ENCODE measurements around the gene SLC46A1. TPM values are rescaled to one million over a fixed set of nuclear protein-coding genes. Genes with fewer than 3 reads are reported as not detected.

SLC46A1 gene
- total RNA-seq, 4 donors from 2014 or later, result 10.8 to 15.6 (median 13.4) TPM

DNA sequence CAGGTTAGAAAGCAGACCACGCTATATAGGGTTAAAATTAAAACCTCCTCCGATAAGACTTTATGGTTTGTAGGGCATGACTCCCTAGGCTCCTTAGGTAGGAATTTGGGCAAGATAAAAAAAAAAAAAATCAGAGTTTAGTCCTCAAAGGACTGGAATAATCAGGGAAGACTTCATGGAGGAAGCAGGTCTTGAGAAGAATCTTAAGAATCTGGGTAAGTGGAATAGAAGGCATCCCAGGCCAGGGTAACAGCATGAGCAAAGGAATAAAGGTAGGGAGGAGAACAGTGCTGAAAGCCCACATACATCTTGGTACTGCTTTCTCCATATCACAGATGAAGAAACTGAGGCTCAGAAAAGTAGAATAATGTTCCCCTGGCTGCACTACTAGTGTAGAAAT, 15.4 kb downstream of the SLC46A1 start:
- TF ChIP-seq, protein P1, sequence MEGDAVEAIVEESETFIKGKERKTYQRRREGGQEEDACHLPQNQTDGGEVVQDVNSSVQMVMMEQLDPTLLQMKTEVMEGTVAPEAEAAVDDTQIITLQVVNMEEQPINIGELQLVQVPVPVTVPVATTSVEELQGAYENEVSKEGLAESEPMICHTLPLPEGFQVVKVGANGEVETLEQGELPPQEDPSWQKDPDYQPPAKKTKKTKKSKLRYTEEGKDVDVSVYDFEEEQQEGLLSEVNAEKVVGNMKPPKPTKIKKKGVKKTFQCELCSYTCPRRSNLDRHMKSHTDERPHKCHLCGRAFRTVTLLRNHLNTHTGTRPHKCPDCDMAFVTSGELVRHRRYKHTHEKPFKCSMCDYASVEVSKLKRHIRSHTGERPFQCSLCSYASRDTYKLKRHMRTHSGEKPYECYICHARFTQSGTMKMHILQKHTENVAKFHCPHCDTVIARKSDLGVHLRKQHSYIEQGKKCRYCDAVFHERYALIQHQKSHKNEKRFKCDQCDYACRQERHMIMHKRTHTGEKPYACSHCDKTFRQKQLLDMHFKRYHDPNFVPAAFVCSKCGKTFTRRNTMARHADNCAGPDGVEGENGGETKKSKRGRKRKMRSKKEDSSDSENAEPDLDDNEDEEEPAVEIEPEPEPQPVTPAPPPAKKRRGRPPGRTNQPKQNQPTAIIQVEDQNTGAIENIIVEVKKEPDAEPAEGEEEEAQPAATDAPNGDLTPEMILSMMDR (IDR thresholded peaks at IDR 0.05), result no peak
- TF ChIP-seq POLR2A (IDR thresholded peaks at IDR 0.05), result no peak
- Histone ChIP-seq H3K27ac (no peak overlapping the region), H3K27me3 (no peaks in the 10 kb centered on the region), H3K4me3 (replicated peaks in 1 of 3) (no peak overlapping the region), H3K36me3 (peaks cover 20 to 23% of the 10 kb centered on the region in 2 donors), H3K9me3 (no peaks in the 10 kb centered on the region), H3K4me1 (peaks cover 0 to 3% of the 10 kb centered on the region in 2 donors)
- 92 to 94% methylated on average over 2 of the region's 2 CpGs for WGBS, 2 donors
- DNase-seq, result no peak
- intact Hi-C loops (cut with DNase I), result no loop called here

DNA sequence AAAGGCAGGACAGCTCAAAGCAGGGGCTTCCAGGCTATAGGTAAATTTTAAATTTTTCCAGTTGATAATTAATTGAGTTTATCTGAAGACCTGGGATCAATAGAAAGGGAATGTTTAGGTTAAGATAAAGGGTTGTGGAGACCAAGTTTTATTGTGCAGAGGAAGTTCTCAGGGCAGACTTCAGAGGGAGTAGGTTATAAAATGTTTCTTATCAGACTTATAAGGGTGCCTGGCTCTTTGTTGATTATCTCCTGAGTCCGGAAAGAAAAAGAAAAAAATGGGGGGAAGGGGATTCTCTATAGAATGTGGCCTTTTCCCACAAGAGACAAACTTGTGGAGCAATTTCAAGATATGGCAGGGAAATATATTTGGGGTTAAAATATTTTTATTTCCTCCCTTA, 15.9 kb downstream of the SLC46A1 start:
- intact Hi-C loops (cut with DNase I), result no loop called here
- no peak overlapping the region for H3K27ac ChIP-seq
- H3K4me3 ChIP-seq (replicated peaks in 1 of 3), result no peak overlapping the region
- H3K9me3 ChIP-seq, result no peaks in the 10 kb centered on the region
- TF ChIP-seq, protein P1 (IDR thresholded peaks at IDR 0.05), result no peak
- TF ChIP-seq POLR2A (IDR thresholded peaks at IDR 0.05), result no peak
- peaks cover 20 to 23% of the 10 kb centered on the region in 2 donors for H3K36me3 ChIP-seq
- DNase-seq, result no peak
- H3K4me1 ChIP-seq, result peaks cover 4 to 7% of the 10 kb centered on the region in 2 donors
- 92 to 93% methylated on average over 1 of the region's 1 CpG for WGBS, 2 donors
- no peaks in the 10 kb centered on the region for H3K27me3 ChIP-seq

DNA sequence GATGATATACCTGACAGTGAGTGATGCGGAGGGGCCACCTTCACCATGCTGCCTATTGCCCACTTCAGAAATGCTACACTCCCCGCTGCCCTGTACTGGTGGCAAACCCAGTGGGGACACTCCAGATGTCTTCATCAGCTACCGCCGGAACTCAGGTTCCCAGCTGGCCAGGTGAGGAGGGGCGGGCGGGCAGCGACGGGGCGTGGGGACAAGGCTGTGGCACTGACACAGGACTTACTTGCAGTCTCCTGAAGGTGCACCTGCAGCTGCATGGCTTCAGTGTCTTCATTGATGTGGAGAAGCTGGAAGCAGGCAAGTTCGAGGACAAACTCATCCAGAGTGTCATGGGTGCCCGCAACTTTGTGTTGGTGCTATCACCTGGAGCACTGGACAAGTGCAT, 17.9 kb downstream of the SLC46A1 start:
- peaks cover 20 to 23% of the 10 kb centered on the region in 2 donors for H3K36me3 ChIP-seq
- no peaks in the 10 kb centered on the region for H3K27me3 ChIP-seq
- H3K4me3 ChIP-seq (replicated peaks in 1 of 3), result no peak overlapping the region
- 97% methylated on average over 4 to 11 of the region's 11 CpGs for WGBS, 2 donors
- H3K4me1 ChIP-seq, result peaks cover 9 to 14% of the 10 kb centered on the region in 2 donors
- H3K9me3 ChIP-seq, result no peaks in the 10 kb centered on the region
- no peak overlapping the region for H3K27ac ChIP-seq
- DNase-seq, result no peak
- TF ChIP-seq POLR2A (IDR thresholded peaks at IDR 0.05), result no peak
- TF ChIP-seq, protein P1 (IDR thresholded peaks at IDR 0.05), result no peak
- intact Hi-C loops (cut with DNase I), result no loop called here

DNA sequence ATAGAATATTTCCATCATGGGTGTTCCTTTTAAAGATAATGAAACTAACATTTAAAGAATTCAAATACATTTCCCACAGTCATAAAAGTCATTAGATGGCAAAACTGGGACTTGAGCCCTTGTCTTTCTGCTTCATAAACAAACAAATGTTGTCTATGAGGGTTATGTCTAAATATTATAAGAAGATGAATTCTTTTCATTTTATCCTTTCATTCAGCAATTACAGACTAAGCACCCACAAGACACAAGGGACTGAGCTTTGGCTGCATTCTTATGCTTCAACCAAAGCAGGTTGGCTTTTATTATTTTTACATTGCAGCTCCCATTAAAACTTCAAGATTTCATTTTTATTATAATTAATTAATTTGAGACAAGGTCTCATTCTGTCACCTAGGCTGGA, 19.6 kb downstream of the SLC46A1 start:
- intact Hi-C loops (cut with DNase I), result no loop called here
- Histone ChIP-seq H3K27ac (no peak overlapping the region), H3K36me3 (peaks cover 16 to 23% of the 10 kb centered on the region in 2 donors), H3K4me3 (replicated peaks in 1 of 3) (no peak overlapping the region), H3K27me3 (no peaks in the 10 kb centered on the region), H3K9me3 (no peaks in the 10 kb centered on the region), H3K4me1 (peaks cover 13 to 17% of the 10 kb centered on the region in 2 donors)
- no peak for TF ChIP-seq POLR2A (IDR thresholded peaks at IDR 0.05)
- TF ChIP-seq, protein P1 (IDR thresholded peaks at IDR 0.05), result no peak
- no peak for DNase-seq

DNA sequence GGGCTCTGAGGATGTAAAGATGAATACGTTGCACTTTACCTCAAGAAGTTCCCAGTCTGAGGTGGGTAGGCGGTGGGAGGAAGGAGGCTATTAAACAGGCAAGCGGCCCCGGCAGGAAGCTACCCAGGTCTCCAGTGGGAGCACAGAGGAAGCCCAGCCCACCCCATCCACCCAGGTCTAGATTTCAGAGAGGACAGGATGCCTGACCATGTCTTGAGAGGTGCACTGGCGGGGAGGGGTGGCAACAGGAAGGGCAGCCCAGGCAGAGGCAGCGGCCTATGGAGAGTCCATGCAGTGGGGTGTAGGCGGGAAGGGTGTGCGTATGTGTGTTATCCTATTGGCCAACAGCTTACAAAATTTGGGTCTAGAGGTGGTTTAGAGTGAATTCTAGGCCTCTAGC, 20.6 kb downstream of the SLC46A1 start:
- Histone ChIP-seq H3K4me3 (replicated peaks in 1 of 3) (peak overlapping the region in 2 of 3 donors; percentile 53 to 66), H3K36me3 (peaks cover 10 to 18% of the 10 kb centered on the region in 2 donors), H3K9me3 (no peaks in the 10 kb centered on the region), H3K27ac (no peak overlapping the region), H3K27me3 (no peaks in the 10 kb centered on the region), H3K4me1 (peaks cover 18 to 22% of the 10 kb centered on the region in 2 donors)
- TF ChIP-seq, protein P1 (IDR thresholded peaks at IDR 0.05), result no peak
- no peak for TF ChIP-seq POLR2A (IDR thresholded peaks at IDR 0.05)
- DNase-seq, result peak; percentile 30 to 35
- 78 to 79% methylated on average over 8 of the region's 8 CpGs for WGBS, 2 donors
- intact Hi-C loops (cut with DNase I), result no loop called here
